OCI-LY7 (cell line): ENCODE measurements around the gene GRN. TPM values are rescaled to one million over a fixed set of nuclear protein-coding genes. Genes with fewer than 3 reads are reported as not detected.
A peak's percentile ranks its signal among the peaks of the same experiment; 100 is the strongest.

Experiments
- BruUV-seq: library from RNA; stranded (reverse); fragments of 400-500 nt; replicated peaks from 2 replicates; lab custom pipeline; 2021; lab: Mats Ljungman, UMichigan
- CTCF ChIA-PET: fragments of 300-600 bp; sonication (Branson Sonifier 250); formaldehyde crosslinking; loops from one replicate; lab custom pipeline; 2022; ENCODE audit warnings: antibody characterized with exemption; ENCODE audit not compliant: unreplicated experiment; lab: Charles Lee
- POLR2A ChIA-PET: fragments of 300-600 bp; sonication (Branson Sonifier 250); formaldehyde crosslinking; loops from one replicate; lab custom pipeline; 2022; ENCODE audit warnings: antibody characterized with exemption; lab: Charles Lee
- DNase-seq: peaks from one replicate; pipeline ENCODE4 v3.0.0-alpha.2; 2015; ENCODE audit warnings: low spot score
- H2AFZ ChIP-seq: fragments of 200-600 bp; sonication (generic), shearing (Covaris generic); 2 replicates; pipeline ENCODE4 v1.6.1; 2014; ENCODE audit warnings: mild to moderate bottlenecking, antibody characterized with exemption, low read length, moderate library complexity
- H3K27ac ChIP-seq: fragments of 200-600 bp; sonication (generic); 2 replicates; pipeline ENCODE4 v1.5.1; 2014; ENCODE audit warnings: mixed run types, low read depth, mild to moderate bottlenecking, moderate library complexity, low read length, inconsistent platforms; ENCODE audit not compliant: poor library complexity, severe bottlenecking
- H3K36me3 ChIP-seq: fragments of 200-600 bp; sonication (generic); 2 replicates; pipeline ENCODE4 v1.6.1; 2014; ENCODE audit warnings: mild to moderate bottlenecking, antibody characterized with exemption, low read length, moderate library complexity, mixed read lengths; ENCODE audit not compliant: insufficient read depth
- H3K4me1 ChIP-seq: fragments of 200-600 bp; sonication (generic); 2 replicates; pipeline ENCODE4 v1.5.1; 2014; ENCODE audit warnings: mild to moderate bottlenecking, low read length; ENCODE audit not compliant: insufficient read depth, poor library complexity, severe bottlenecking
- H3K4me2 ChIP-seq: fragments of 200-600 bp; sonication (generic); 2 replicates; pipeline ENCODE4 v1.6.1; 2014; ENCODE audit warnings: mild to moderate bottlenecking, low read length
- H3K4me3 ChIP-seq: fragments of 200-600 bp; sonication (generic); 2 replicates; pipeline ENCODE4 v1.5.1; 2014; ENCODE audit warnings: mild to moderate bottlenecking, low read depth, low read length; ENCODE audit not compliant: poor library complexity, severe bottlenecking
- H3K79me2 ChIP-seq: fragments of 200-600 bp; sonication (generic); 2 replicates; pipeline ENCODE4 v1.6.1; 2016; ENCODE audit warnings: low read depth, mild to moderate bottlenecking, low read length, moderate library complexity, mixed read lengths; ENCODE audit not compliant: insufficient read depth
- H3K9me2 ChIP-seq: fragments of 200-600 bp; sonication (generic); 2 replicates; pipeline ENCODE4 v1.6.1; 2016; ENCODE audit warnings: mild to moderate bottlenecking, low read length, mixed read lengths; ENCODE audit not compliant: insufficient read depth
- H3K9me3 ChIP-seq: fragments of 200-600 bp; sonication (generic); 2 replicates; pipeline ENCODE4 v1.6.1; 2014; ENCODE audit warnings: mild to moderate bottlenecking, mixed run types, low read length, mixed read lengths
- H4K20me1 ChIP-seq: fragments of 200-600 bp; sonication (generic); 2 replicates; pipeline ENCODE4 v1.6.1; 2014; ENCODE audit warnings: mild to moderate bottlenecking, antibody characterized with exemption, low read length, moderate library complexity, mixed read lengths; ENCODE audit not compliant: insufficient read depth
- CTCF ChIP-seq: fragments of 200-600 bp; sonication (generic); conservative IDR thresholded peaks from 2 replicates; pipeline ENCODE4 v1.5.1; 2014; ENCODE audit warnings: mild to moderate bottlenecking, antibody characterized with exemption, low read length, moderate library complexity, mixed read lengths
- EZH2phosphoT487 ChIP-seq: fragments of 200-600 bp; sonication (generic); IDR thresholded peaks from 2 replicates; pipeline ENCODE4 v1.6.1; 2018; ENCODE audit warnings: low read depth, borderline replicate concordance, mild to moderate bottlenecking, mixed run types, antibody characterized with exemption, low read length, moderate library complexity, mixed read lengths
- intact Hi-C: fragments of 100-400 bp; cut with micrococcal nuclease; formaldehyde crosslinking; loops from one replicate; pipeline ENCODE4 v1.10.0; 2022; ENCODE audit not compliant: unreplicated experiment
- total RNA-seq, 2 experiments: library from RNA; depleted of rRNA in 1 of 2; stranded (reverse); fragments of >200 nt in 1 of 2; shearing (Covaris generic) in 1 of 2; gene quantifications; 2 replicates each; pipeline ENCODE4 v1.2.3, GENCODE V29; 2014 to 2022

The GRN gene
- total RNA-seq, 2 experiments from 2014 or later = 203 to 247 TPM

- no TSS peak for BruUV-seq
- H4K20me1 ChIP-seq = no peaks in the 10 kb centered on the region
- no peaks in the 10 kb centered on the region for H3K9me2 ChIP-seq
- no peaks in the 10 kb centered on the region for H3K36me3 ChIP-seq
- ChIA-PET POLR2A (interaction anchor here (1.4 to 2.3 kb wide), 2 partner anchors 10 to 13 kb away, joined by 4 to 11 read pairs; partner anchors contain the start of gene GRN), CTCF (interaction anchor here (2.2 kb wide), 1 partner anchor 11 kb away, joined by 8 read pairs; the partner anchor contains the start of gene GRN)
- peak overlapping the region; percentile 49 for H3K27ac ChIP-seq
- H3K79me2 ChIP-seq = no peaks in the 10 kb centered on the region
- peak; percentile 59 for DNase-seq
- TF ChIP-seq CTCF = 0 out of 2 replicates have a peak, but pooled peaks have one; percentile 19
- TF ChIP-seq EZH2phosphoT487 = no peak
- peaks cover 38% of the 10 kb centered on the region for H3K4me1 ChIP-seq
- peak overlapping the region; percentile 61 for H3K4me2 ChIP-seq
- no peak overlapping the region for H3K4me3 ChIP-seq
- peak overlapping the region; percentile 74 for H2AFZ ChIP-seq
- no peaks in the 10 kb centered on the region for H3K9me3 ChIP-seq
- intact Hi-C loops = no loop called here
Observed at GRCh38 chr17:44334727-44335126, 10.4 kb upstream of the GRN start.

DNA sequence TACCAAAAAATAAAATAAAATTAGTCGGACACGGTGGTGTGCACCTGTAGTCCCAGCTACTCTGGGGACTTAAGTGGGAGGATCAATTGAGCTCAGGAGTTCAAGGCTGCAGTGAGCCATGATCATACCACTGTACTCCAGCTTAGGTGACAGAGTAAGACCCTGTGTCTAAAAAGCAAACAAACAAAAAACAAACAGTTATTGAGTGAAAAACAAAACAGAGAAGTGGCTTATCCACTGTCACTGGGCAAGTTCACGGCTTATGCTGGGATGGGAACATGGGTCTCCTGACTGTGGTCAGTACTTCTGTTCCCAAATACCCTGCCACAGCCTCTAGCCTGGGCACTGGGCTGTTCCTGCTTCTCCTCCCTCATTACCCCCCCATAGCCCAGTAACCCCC, 9.5 kb upstream of the GRN start:
- no peak for TF ChIP-seq CTCF
- no peak for TF ChIP-seq EZH2phosphoT487
- Histone ChIP-seq H3K36me3 (no peaks in the 10 kb centered on the region), H3K79me2 (no peaks in the 10 kb centered on the region), H3K4me2 (peak overlapping the region; percentile 61), H3K9me2 (no peaks in the 10 kb centered on the region), H4K20me1 (no peaks in the 10 kb centered on the region), H3K9me3 (no peaks in the 10 kb centered on the region), H2AFZ (peak overlapping the region; percentile 74), H3K4me1 (peaks cover 33% of the 10 kb centered on the region), H3K4me3 (no peak overlapping the region), H3K27ac (peak overlapping the region; percentile 49)
- BruUV-seq = no TSS peak
- ChIA-PET POLR2A (interaction anchor here (0.5 to 2.3 kb wide), 3 partner anchors 10 to 228 kb away, joined by 3 to 11 read pairs (median 10); partner anchors contain the start of gene GRN), CTCF (interaction anchor here (2.2 kb wide), 1 partner anchor 10 kb away, joined by 8 read pairs; the partner anchor contains the start of gene GRN)
- no peak for DNase-seq
- intact Hi-C loops = no loop called here

GRCh38 chr17:44335968-44336367, 9.1 kb upstream of the GRN start:
- BruUV-seq = no TSS peak
- Histone ChIP-seq H3K79me2 (no peaks in the 10 kb centered on the region), H3K9me3 (no peaks in the 10 kb centered on the region), H3K4me1 (peaks cover 30% of the 10 kb centered on the region), H3K27ac (no peak overlapping the region), H3K36me3 (no peaks in the 10 kb centered on the region), H3K4me3 (no peak overlapping the region), H4K20me1 (no peaks in the 10 kb centered on the region), H3K9me2 (no peaks in the 10 kb centered on the region), H2AFZ (peak overlapping the region; percentile 74; the same call in 1 of the 2 replicates), H3K4me2 (peak overlapping the region; percentile 61)
- DNase-seq = no peak
- TF ChIP-seq CTCF (no peak), EZH2phosphoT487 (no peak)
- intact Hi-C loops = no loop called here
- ChIA-PET CTCF (interaction anchor here (2.2 kb wide), 1 partner anchor 9 kb away, joined by 8 read pairs; the partner anchor contains the start of gene GRN), POLR2A (interaction anchor here (0.5 to 2.3 kb wide), 3 partner anchors 9 to 227 kb away, joined by 3 to 11 read pairs (median 10); partner anchors contain the start of gene GRN)
